Activated CD8-positive, alpha-beta memory T cell treated with anti-CD3 and anti-CD28 coated beads for 36 hours (primary cell): ENCODE data around the gene ANK3. TPM values are rescaled to one million over a fixed set of nuclear protein-coding genes. Genes with fewer than 3 reads are reported as not detected.

ENCODE experiments used
- CTCF ChIA-PET: fragments of 350-600 bp; sonication (Branson Sonifier 250); formaldehyde crosslinking; loops from one replicate; lab custom pipeline; 2021; ENCODE audit warnings: antibody characterized with exemption; lab: Charles Lee
- POLR2A ChIA-PET: fragments of 350-600 bp; sonication (Branson Sonifier 250); formaldehyde crosslinking; loops from one replicate; lab custom pipeline; 2021; ENCODE audit warnings: antibody characterized with exemption; lab: Charles Lee
- total RNA-seq, 2 experiments: library from RNA; stranded (reverse); gene quantifications; one replicate each; pipeline ENCODE4 v1.2.3, GENCODE V29; 2021

Gene ANK3
- total RNA-seq, 2 experiments from 2014 or later: 6.2 to 7.9 TPM

DNA sequence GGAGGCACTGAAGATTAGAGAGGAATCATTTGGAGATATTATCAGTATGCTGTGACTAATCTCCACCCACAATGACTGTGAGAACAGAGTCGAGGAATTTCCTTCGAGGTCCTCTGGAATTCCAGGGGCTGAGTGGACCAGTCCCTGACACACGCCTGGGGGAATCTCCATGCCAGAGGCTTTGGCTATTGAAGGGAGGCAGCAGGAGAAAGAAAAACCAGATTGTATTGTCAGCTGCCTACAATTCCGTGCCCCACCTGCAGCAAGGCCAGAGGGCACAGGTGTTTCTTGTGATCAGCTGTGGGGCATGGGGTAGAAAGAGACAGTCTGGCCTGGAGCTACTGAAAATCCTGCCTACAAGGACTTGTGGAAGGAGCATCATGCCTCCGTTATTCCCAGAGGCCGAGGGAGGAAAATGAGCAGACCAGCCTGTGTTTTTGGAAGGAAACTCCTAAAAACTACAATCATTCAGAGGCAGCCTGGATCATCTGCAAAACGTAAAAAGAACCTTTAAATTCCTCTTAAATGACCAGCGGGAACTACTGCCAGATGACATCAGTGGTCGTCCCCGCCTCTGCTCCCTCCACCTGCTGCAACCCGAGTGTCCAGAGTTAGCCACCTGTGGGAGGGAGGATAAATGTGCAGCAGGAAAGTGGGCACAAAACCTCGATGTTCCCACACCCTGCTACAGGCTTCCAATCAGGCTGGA, 25.4 kb upstream of the ANK3 start:
- CTCF ChIA-PET: no interaction called here
- POLR2A ChIA-PET: no interaction called here

DNA sequence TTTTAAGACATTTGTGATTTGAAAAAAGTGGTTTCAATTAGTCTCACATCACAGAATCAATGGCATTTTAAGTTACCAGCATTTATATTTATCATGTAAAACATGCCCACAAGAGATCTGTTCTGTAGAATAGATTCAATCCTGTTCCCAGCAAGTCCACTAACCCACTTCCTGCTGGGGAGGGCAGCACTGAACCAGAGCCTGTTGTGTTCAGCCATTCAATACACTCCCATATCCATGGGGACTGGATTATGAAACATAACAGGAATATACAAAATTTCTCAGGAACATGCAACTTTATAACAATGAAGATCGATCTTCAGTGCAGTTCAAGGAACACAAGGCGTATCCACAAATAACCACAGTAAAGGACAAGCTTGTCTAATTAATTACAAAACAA, 24.4 kb upstream of the ANK3 start:
- CTCF ChIA-PET: no interaction called here

GRCh38 chr10:60413306-60414012, 23.8 kb upstream of the ANK3 start:
- CTCF ChIA-PET: no interaction called here

More for the DNA sequence above, 24.4 kb upstream of the ANK3 start:
- POLR2A ChIA-PET: no interaction called here

DNA sequence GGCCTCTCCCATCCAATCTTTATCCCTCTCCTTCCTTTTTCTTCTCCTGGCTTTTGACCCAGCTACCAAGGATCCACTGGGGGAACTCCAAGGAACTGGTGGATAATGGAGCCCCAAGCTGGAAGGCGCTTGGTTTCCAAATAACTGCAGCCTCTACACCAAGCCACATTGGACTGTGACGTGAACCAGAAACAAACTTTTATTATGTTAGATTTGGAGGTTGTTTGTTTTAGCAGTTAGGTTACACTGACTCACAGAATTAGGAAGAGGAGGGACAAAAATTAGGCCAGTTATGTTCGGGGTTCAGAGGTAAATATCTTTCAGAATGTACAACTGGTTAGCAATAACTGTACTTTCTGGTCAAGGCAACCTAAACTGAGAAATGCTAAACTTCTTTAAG, 21.3 kb upstream of the ANK3 start:
- POLR2A ChIA-PET: no interaction called here
- CTCF ChIA-PET: no interaction called here

More at GRCh38 chr10:60413306-60414012, 23.8 kb upstream of the ANK3 start:
- POLR2A ChIA-PET: no interaction called here

DNA sequence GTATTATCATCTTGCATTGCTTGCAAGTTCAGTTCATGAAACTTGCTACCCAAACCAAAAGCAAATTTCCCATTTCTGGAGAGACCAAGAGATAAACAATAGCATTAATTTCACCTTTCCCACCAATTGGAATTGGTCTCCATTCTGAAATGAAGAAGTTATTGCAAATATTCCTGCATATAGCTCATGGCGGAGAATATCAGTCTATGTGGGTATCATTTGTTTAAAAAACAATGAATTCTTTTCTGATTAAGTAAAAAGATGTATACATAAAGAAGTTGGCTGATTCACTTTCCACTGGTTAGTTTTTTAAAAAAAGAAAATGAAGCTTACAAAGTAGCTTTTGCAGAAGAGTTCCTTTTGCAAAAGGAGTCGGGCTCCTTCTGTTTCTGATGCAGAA, 19.5 kb upstream of the ANK3 start:
- ChIA-PET CTCF (no interaction called here), POLR2A (no interaction called here)

DNA sequence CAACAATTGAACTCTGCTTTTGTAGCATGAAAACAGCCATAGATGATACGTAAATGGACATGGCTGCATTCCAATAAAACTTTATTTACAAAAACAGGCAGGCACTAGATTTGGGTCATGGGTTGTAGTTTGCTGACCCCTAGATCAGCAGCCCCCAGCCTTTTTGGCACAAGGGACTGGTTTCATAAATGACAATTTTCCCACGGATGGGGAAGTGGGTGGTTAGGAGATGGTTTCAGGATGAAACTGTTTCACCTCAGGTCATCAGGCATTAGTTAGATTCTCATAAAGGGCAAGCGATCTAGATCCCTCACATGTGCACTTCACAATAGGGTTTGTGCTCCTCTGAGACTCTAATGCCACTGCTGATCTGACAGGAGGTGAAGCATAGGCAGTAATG, 16.5 kb upstream of the ANK3 start:
- CTCF ChIA-PET: no interaction called here
- POLR2A ChIA-PET: no interaction called here

GRCh38 chr10:60405172-60405571, 15.5 kb upstream of the ANK3 start:
- CTCF ChIA-PET: no interaction called here
- POLR2A ChIA-PET: no interaction called here

- POLR2A ChIA-PET: no interaction called here
- CTCF ChIA-PET: no interaction called here
These were observed 13.6 kb upstream of the ANK3 start for GRCh38 chr10:60403168-60403873.

- ChIA-PET POLR2A (no interaction called here), CTCF (no interaction called here)
These were observed 10.7 kb upstream of the ANK3 start for GRCh38 chr10:60400366-60400765.

DNA sequence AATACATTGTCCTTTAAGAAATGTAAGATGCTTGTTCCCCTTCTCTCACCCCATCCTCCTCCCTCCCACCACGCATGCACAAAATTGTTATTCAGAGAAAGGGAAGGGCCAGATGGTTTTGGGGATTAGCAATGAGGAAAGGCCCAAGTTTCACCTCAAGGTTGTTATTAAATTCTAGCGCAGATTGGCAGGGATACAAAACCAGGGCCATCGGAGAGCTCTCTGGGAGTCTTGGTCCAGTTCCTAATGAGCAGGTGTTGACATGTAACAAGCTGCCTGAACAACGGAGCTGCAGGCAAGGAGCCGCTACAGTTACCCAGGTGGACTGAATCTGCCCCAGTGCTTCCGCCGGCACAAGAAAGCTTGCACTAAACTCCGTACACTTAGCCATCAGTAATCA, 9.7 kb upstream of the ANK3 start:
- CTCF ChIA-PET: no interaction called here
- POLR2A ChIA-PET: no interaction called here

- ChIA-PET CTCF (no interaction called here), POLR2A (no interaction called here)
These were observed 8.1 kb upstream of the ANK3 start for GRCh38 chr10:60397792-60398191.

- ChIA-PET POLR2A (no interaction called here), CTCF (no interaction called here)
These were observed 7.1 kb upstream of the ANK3 start for GRCh38 chr10:60396766-60397165.

DNA sequence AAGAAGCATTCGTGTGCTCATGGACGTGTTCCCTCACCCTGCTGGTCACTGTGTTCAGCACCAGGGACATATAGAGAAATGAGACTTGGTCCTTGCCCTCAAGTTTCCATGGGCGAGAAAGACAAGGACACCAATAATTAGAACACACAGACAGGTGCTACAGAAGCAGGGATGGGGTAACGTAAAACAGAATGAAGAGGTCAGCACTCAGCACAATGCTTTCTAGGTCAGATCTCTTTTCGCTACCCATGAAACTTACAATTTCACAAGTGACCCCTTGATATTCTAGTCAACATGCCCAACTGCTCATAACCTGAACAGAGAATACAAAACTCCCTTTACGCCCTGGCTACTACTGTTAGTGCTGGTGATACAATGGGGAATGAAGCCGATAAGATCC, 6.0 kb upstream of the ANK3 start:
- CTCF ChIA-PET: no interaction called here
- POLR2A ChIA-PET: no interaction called here

DNA sequence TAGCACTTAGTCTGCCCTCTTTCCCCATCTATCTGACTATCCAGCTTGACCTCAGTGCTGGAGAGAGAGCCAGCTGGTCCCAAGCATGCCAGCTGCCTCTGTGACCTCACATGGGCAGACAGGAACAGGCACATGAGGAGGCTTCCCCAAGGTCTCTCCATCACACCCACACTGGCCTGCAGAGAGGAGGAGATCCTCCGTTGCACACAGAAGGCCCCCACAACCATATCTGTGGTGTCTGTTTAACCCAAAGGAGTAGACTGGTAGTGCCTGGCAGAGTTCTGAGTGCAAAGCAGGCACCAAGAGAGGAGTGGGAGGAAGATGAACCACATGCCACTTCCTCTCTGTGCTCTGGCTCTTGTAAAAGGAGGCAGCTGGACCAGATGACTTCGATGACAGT, 4.8 kb upstream of the ANK3 start:
- ChIA-PET POLR2A (no interaction called here), CTCF (no interaction called here)

GRCh38 chr10:60390224-60390626, 550 bp upstream of the ANK3 start:
- POLR2A ChIA-PET: no interaction called here
- CTCF ChIA-PET: no interaction called here

DNA sequence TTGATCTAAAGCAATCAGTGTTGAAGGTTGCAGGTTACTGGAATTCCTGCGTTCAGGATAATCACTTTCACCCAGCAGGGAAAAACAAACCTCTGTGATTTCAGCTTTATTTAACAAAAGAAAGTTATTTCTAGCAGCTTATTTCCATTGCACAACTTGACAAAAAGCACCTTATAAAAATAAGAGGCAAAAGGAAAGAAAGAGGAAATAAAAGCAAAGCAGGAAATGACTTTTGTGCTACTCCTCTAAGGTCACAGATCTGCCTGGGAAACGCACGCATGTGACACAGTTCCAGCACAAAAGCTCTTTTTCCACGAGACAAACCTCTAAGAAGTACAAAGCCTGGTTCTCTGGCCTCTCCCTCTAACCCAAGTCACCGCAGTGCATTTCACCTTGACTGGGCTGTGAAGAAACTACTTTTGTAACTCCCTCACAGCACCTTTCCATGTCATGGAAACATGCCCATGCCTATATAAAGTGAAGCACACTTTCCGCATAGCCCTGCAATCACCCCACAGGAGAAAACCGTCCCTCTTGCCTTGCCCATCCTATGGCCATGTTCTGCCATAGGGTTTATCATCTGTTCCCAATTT, 870 bp downstream of the ANK3 start:
- ChIA-PET POLR2A (no interaction called here), CTCF (no interaction called here)

DNA sequence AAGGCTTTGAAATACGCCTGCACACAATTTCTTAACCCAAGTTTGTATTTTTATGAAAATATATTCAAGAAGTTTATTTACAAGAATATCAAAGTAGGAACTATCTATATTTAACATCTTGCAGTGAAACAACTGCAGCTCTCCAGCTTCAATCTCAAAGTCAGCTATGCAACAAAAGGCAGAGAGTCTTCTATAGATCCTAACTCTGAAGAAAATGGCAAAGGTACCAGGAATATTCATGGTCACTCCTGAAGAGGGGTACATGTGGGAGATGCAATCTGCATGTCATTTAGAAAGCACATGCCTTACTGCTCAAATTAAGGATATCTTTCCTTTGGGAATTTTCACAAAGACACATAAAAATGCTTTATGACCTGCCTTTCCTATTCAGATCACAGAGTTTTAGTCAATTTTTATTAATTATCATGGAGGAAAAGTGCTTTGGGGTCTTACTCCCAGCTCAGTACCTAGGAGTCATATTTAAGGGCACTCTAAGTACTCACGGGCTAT, 1.5 kb downstream of the ANK3 start:
- ChIA-PET POLR2A (no interaction called here), CTCF (no interaction called here)

GRCh38 chr10:60387531-60387930, 2.1 kb downstream of the ANK3 start:
- CTCF ChIA-PET: no interaction called here
- POLR2A ChIA-PET: no interaction called here

GRCh38 chr10:60385399-60385738, 4.3 kb downstream of the ANK3 start:
- POLR2A ChIA-PET: no interaction called here
- CTCF ChIA-PET: no interaction called here

GRCh38 chr10:60384708-60385398, 4.8 kb downstream of the ANK3 start:
- POLR2A ChIA-PET: no interaction called here
- CTCF ChIA-PET: no interaction called here
